AG04449 (cell line): ENCODE data around the gene C17orf50.

Experiments
- CTCF ChIA-PET: fragments of 350-600 bp; formaldehyde crosslinking; extraction: SDS; loops from one replicate; lab custom pipeline; 2021; ENCODE audit warnings: antibody characterized with exemption; lab: Yijun Ruan, JAX
- POLR2A ChIA-PET: fragments of 400-600, 350-600 bp; formaldehyde crosslinking; extraction: SDS; loops from one replicate; lab custom pipeline; 2020; ENCODE audit warnings: antibody characterized with exemption, inconsistent platforms; lab: Yijun Ruan, JAX
- DNase-seq: peaks from one replicate; pipeline ENCODE4 v3.0.0-alpha.2; 2010; ENCODE audit warnings: low read depth, low spot score
- H3K4me3 ChIP-seq: 2 replicates; pipeline ENCODE4 v1.5.1; 2011; ENCODE audit warnings: low read depth, mild to moderate bottlenecking, control low read depth, low read length
- CTCF ChIP-seq: IDR thresholded peaks from one replicate; pipeline ENCODE4 v1.5.1; 2011; ENCODE audit warnings: mild to moderate bottlenecking, moderate library complexity, low read length, control low read depth, inconsistent platforms; ENCODE audit not compliant: insufficient read depth; ENCODE audit errors: missing control alignments

C17orf50 gene

GRCh38 chr17:35735036-35735805, 25.5 kb upstream of the C17orf50 start:
- no peak overlapping the region for H3K4me3 ChIP-seq
- no peak for TF ChIP-seq CTCF
- CTCF ChIA-PET: interaction anchor here (2.1 to 6.5 kb wide), 3 partner anchors 12 to 122 kb away, joined by 7 to 51 read pairs (median 15); no protein-coding TSS in a partner anchor
- POLR2A ChIA-PET: no interaction called here
- no peak for DNase-seq

GRCh38 chr17:35736236-35736635, 24.5 kb upstream of the C17orf50 start:
- H3K4me3 ChIP-seq: no peak overlapping the region
- ChIA-PET POLR2A (no interaction called here), CTCF (interaction anchor here (1.1 to 6.5 kb wide), 3 partner anchors 11 to 123 kb away, joined by 3 to 51 read pairs (median 15); no protein-coding TSS in a partner anchor)
- no peak for TF ChIP-seq CTCF
- DNase-seq: no peak

- ChIA-PET POLR2A (no interaction called here), CTCF (interaction anchor here (0.7 to 6.5 kb wide), 4 partner anchors 8 to 126 kb away, joined by 3 to 51 read pairs (median 10); no protein-coding TSS in a partner anchor)
- no peak overlapping the region for H3K4me3 ChIP-seq
- no peak for DNase-seq
- no peak for TF ChIP-seq CTCF
Observed at GRCh38 chr17:35738519-35739133, 22.1 kb upstream of the C17orf50 start.

GRCh38 chr17:35740216-35740615, 20.5 kb upstream of the C17orf50 start:
- H3K4me3 ChIP-seq: no peak overlapping the region
- POLR2A ChIA-PET: no interaction called here
- DNase-seq: no peak
- CTCF ChIA-PET: interaction anchor here (0.7 to 6.5 kb wide), 4 partner anchors 7 to 126 kb away, joined by 3 to 51 read pairs (median 9); partner anchors contain the start of gene TAF15
- no peak for TF ChIP-seq CTCF

- POLR2A ChIA-PET: no interaction called here
- no peak for DNase-seq
- CTCF ChIA-PET: interaction anchor here (0.9 to 12.9 kb wide), 4 partner anchors 5 to 126 kb away, joined by 3 to 565 read pairs (median 27); no protein-coding TSS in a partner anchor
- TF ChIP-seq CTCF: no peak
- peak overlapping the region; percentile 1; the same call in 1 of the 2 replicates for H3K4me3 ChIP-seq
Observed at GRCh38 chr17:35740997-35741931, 19.4 kb upstream of the C17orf50 start.
